Measurements from ENCODE around the gene DRAM2. TPM values are rescaled to one million over a fixed set of nuclear protein-coding genes. Genes with fewer than 3 reads are reported as not detected.
"Not testable (repeated sequence)": the region's sequence is repeated elsewhere in the genome, so short reads cannot be mapped to it uniquely, and the experiment has no call there.

The DRAM2 gene
- total RNA-seq, 1 donor from 2014 or later, result 22.0 TPM

DNA sequence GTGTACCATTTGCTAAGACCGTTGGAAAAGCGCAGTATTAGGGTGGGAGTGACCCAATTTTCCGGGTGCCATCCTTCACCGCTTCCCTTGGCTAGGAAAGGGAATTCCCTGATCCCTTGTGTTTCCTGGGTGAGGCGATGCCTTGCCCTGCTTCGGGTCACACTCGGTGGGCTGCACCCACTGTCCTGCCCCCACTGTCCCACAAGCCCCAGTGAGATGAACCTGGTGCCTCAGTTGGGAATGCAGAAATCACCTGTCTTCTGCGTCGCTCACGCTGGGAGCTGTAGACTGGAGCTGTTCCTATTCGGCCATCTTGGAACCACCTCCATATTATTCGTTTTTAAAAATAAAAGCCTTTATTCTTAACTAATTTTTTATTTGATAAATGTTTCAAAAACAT lies 60.6 kb downstream of the DRAM2 start:
- not testable (repeated sequence) for ATAC-seq

DNA sequence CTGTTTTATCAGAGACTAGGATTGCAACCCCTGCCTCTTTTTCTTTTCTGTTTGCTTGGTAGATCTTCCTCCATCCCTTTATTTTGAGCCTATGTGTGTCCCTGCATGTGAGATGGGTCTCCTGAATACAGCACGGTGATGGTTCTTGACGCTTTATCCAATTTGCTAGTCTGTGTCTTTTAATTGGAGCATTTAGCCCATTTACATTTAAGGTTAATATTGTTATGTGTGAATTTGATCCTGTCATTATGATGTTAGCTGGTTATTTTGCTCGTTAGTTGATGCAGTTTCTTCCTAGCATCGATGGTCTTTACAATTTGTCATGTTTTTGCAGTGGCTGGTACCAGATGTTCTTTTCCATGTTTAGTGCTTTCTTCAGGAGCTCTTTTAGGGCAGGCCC lies 62.6 kb downstream of the DRAM2 start:
- not testable (repeated sequence) for ATAC-seq

Other genes with a start within 250 kb of the DRAM2 start
- 7.1 TPM for gene LRIF1, start 176.2 kb downstream of the DRAM2 start, total RNA-seq
- 23.3 TPM for gene CEPT1, start 130 bp upstream of the DRAM2 start, total RNA-seq
- 47.5 TPM for gene DENND2D, start 60.6 kb upstream of the DRAM2 start, total RNA-seq
- gene CHI3L2, start 87.6 kb upstream of the DRAM2 start, total RNA-seq, result 7.7 TPM
- gene CHIA, start 150.8 kb upstream of the DRAM2 start, total RNA-seq, result not detected

Data from esophagus mucosa (tissue), 1 donor.